ENCODE measurements around the gene DEPDC7. TPM values are rescaled to one million over a fixed set of nuclear protein-coding genes. Genes with fewer than 3 reads are reported as not detected.
A peak's percentile ranks its signal among the peaks of the same experiment; 100 is the strongest.

DEPDC7 gene
- polyA plus RNA-seq, 2 of the 4 experiments (the other 2 are of a cell fraction), result 15.3 to 16.6 TPM

DNA sequence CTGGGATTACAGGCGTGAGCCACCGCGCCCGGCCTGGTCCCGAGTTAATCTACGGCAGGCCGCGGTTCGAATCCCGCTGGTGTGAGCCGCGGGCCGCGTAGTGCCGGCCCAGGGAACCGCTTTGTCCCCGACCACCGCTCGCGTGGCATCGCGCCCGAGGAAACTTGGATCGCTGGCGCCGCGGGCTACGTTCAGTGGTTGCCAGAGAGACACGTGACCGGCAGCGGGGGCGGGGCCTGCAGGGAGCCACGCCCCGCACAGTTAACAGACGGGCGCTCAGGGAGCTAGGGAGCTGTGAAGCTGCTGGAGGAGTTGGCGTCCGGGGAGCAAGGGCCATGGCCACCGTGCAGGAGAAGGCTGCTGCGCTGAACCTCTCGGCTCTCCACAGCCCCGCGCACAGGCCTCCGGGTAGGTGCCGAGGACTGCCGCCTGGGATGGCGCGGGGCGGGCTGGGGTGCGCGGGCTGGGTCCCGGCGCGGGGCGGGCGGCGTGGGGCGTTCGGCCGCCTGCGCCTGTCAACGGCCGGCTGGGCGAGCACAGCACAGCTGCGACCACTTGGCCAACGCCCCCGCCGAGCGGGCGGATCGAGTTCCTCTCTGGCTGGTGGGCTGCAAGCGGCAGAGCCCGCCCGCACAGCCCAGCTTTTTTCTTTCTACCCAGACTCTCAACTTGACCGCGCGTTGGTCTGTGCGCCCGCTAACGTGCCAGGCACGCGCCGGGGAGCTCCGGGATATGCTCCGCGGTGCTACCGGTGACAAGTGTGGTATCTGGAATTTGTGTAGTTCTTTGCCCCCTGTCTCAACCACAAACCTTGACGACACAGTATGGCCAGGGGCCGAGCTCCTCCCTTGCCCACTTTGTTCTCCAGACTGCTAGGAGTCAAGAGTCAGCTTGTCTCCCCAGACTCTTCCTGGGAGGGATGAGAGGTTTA lies at the start of gene DEPDC7 (continued):
- TF ChIP-seq, protein P1, sequence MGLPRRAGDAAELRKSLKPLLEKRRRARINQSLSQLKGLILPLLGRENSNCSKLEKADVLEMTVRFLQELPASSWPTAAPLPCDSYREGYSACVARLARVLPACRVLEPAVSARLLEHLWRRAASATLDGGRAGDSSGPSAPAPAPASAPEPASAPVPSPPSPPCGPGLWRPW (IDR thresholded peaks at IDR 0.05), result no peak
- TF ChIP-seq, protein P2, sequence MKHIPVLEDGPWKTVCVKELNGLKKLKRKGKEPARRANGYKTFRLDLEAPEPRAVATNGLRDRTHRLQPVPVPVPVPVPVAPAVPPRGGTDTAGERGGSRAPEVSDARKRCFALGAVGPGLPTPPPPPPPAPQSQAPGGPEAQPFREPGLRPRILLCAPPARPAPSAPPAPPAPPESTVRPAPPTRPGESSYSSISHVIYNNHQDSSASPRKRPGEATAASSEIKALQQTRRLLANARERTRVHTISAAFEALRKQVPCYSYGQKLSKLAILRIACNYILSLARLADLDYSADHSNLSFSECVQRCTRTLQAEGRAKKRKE (CRISPR knock-in tag; IDR thresholded peaks at IDR 0.05; ENCODE audit: low read depth), result peak; percentile 72; the same call in 1 of the 2 replicates
- no peak for TF ChIP-seq KDM5A (IDR thresholded peaks at IDR 0.05)
- TF ChIP-seq, protein P3, sequence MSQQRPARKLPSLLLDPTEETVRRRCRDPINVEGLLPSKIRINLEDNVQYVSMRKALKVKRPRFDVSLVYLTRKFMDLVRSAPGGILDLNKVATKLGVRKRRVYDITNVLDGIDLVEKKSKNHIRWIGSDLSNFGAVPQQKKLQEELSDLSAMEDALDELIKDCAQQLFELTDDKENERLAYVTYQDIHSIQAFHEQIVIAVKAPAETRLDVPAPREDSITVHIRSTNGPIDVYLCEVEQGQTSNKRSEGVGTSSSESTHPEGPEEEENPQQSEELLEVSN (IDR thresholded peaks at IDR 0.05; ENCODE audit: borderline replicate concordance, low read depth), result peak; percentile 97
- no peak for TF ChIP-seq HOXB13 (CRISPR knock-in tag; IDR thresholded peaks at IDR 0.05; ENCODE audit: low read depth)
- TF ChIP-seq CHD2 (IDR thresholded peaks at IDR 0.05; ENCODE audit: low read length, partially characterized antibody), result no peak
- no peak for TF ChIP-seq CBX8 (IDR thresholded peaks at IDR 0.05)
- TF ChIP-seq, protein P4, sequence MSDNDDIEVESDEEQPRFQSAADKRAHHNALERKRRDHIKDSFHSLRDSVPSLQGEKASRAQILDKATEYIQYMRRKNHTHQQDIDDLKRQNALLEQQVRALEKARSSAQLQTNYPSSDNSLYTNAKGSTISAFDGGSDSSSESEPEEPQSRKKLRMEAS (IDR thresholded peaks at IDR 0.05), result peak; percentile 92
- TF ChIP-seq MYC (IDR thresholded peaks at IDR 0.05; ENCODE audit: borderline replicate concordance, low read length), result no peak
- TF ChIP-seq, protein P5, sequence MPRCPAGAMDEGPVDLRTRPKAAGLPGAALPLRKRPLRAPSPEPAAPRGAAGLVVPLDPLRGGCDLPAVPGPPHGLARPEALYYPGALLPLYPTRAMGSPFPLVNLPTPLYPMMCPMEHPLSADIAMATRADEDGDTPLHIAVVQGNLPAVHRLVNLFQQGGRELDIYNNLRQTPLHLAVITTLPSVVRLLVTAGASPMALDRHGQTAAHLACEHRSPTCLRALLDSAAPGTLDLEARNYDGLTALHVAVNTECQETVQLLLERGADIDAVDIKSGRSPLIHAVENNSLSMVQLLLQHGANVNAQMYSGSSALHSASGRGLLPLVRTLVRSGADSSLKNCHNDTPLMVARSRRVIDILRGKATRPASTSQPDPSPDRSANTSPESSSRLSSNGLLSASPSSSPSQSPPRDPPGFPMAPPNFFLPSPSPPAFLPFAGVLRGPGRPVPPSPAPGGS (IDR thresholded peaks at IDR 0.05), result 0 out of 3 replicates have a peak, but pooled peaks have one; percentile 43
- TF ChIP-seq EHF (CRISPR knock-in tag; IDR thresholded peaks at IDR 0.05), result no peak
- TF ChIP-seq NFE2L2 (conservative IDR thresholded peaks at IDR 0.05; ENCODE audit: low read length), result no peak
- no peak for TF ChIP-seq ZFP36 (IDR thresholded peaks at IDR 0.05; ENCODE audit: borderline replicate concordance, partially characterized antibody)
- TF ChIP-seq, protein P6, sequence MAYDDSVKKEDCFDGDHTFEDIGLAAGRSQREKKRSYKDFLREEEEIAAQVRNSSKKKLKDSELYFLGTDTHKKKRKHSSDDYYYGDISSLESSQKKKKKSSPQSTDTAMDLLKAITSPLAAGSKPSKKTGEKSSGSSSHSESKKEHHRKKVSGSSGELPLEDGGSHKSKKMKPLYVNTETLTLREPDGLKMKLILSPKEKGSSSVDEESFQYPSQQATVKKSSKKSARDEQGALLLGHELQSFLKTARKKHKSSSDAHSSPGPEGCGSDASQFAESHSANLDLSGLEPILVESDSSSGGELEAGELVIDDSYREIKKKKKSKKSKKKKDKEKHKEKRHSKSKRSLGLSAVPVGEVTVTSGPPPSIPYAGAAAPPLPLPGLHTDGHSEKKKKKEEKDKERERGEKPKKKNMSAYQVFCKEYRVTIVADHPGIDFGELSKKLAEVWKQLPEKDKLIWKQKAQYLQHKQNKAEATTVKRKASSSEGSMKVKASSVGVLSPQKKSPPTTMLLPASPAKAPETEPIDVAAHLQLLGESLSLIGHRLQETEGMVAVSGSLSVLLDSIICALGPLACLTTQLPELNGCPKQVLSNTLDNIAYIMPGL (CRISPR knock-in tag; IDR thresholded peaks at IDR 0.05; ENCODE audit: borderline replicate concordance), result no peak
- no peak for TF ChIP-seq HOXA7 (CRISPR knock-in tag; IDR thresholded peaks at IDR 0.05)
- TF ChIP-seq NPAS2 (CRISPR knock-in tag; IDR thresholded peaks at IDR 0.05; ENCODE audit: borderline replicate concordance), result peak; percentile 36; the same call in 1 of the 2 replicates
- no peak for TF ChIP-seq RCOR1 (IDR thresholded peaks at IDR 0.05; ENCODE audit: low read depth, low read length)
- TF ChIP-seq JUN (IDR thresholded peaks at IDR 0.05), result peak in 1 of 2 experiments; percentile 38; a peak in 1 of 5 replicates
- TF ChIP-seq RFX5 (IDR thresholded peaks at IDR 0.05), result no peak
- no peak for TF ChIP-seq MAFK (IDR thresholded peaks at IDR 0.05; ENCODE audit: partially characterized antibody)
- TF ChIP-seq, protein P7, sequence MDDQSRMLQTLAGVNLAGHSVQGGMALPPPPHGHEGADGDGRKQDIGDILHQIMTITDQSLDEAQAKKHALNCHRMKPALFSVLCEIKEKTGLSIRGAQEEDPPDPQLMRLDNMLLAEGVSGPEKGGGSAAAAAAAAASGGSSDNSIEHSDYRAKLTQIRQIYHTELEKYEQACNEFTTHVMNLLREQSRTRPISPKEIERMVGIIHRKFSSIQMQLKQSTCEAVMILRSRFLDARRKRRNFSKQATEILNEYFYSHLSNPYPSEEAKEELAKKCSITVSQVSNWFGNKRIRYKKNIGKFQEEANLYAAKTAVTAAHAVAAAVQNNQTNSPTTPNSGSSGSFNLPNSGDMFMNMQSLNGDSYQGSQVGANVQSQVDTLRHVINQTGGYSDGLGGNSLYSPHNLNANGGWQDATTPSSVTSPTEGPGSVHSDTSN (IDR thresholded peaks at IDR 0.05), result no peak
- no peak for TF ChIP-seq SREBF2 (IDR thresholded peaks at IDR 0.05)
- TF ChIP-seq ZSCAN20 (CRISPR knock-in tag; IDR thresholded peaks at IDR 0.05), result no peak
- TF ChIP-seq ZNF302 (CRISPR knock-in tag; IDR thresholded peaks at IDR 0.05), result no peak
